Measurements from ENCODE around the gene PLET1.

- no peak for TF ChIP-seq CTCF (IDR thresholded peaks at IDR 0.05)
- TF ChIP-seq EZH2 (IDR thresholded peaks at IDR 0.05; ENCODE audit: borderline replicate concordance, insufficient read depth, low read depth, low read length, poor library complexity, severe bottlenecking) = no peak
Measured at GRCh38 chr11:112310419-112310818, 49.8 kb upstream of the PLET1 start.

All from B cell (primary cell).